ENCODE results near the gene PTGES2. TPM values are rescaled to one million over a fixed set of nuclear protein-coding genes. Genes with fewer than 3 reads are reported as not detected.

PTGES2 gene
- total and polyA plus RNA-seq, 2 donors from 2014 or later: 64.1 to 117 TPM

GRCh38 chr9:128108269-128109049 lies 19.1 kb downstream of the PTGES2 start:
- FAIRE-seq (no peak), DNase-seq (peak in 1 of 5 donors; percentile 50)
- H3K9me3 ChIP-seq (ENCODE audit: control insufficient read depth in 2 of 3, insufficient read depth in 1 of 3, low read length in 3 of 3): no peaks in the 10 kb centered on the region
- peak overlapping the region; percentile 32 to 66 for H3K27ac ChIP-seq (ENCODE audit: low read depth in 2 of 2, low read length in 2 of 2)
- H3K4me1 ChIP-seq (ENCODE audit: control insufficient read depth in 2 of 3, insufficient read depth in 2 of 3, low read depth in 1 of 3, low read length in 3 of 3): peaks cover 0 to 19% (median 14%) of the 10 kb centered on the region in 3 donors
- H3K9ac ChIP-seq (ENCODE audit: low read length in 3 of 3): no peak overlapping the region
- H3K4me3 ChIP-seq (ENCODE audit: low read length in 3 of 3): no peak overlapping the region
- intact Hi-C loops (cut with DNase I): no loop called here
- no peaks in the 10 kb centered on the region for H3K27me3 ChIP-seq (ENCODE audit: control insufficient read depth, insufficient read depth, low read length)
- TF ChIP-seq CTCF (IDR thresholded peaks at IDR 0.05; ENCODE audit: borderline replicate concordance, extremely low read depth, insufficient read depth): no peak
- peaks cover 4 to 40% (median 29%) of the 10 kb centered on the region in 3 donors for H3K36me3 ChIP-seq (ENCODE audit: control insufficient read depth in 2 of 3, insufficient read depth in 3 of 3, low read length in 3 of 3)

GRCh38 chr9:128107468-128108268 lies 19.9 kb downstream of the PTGES2 start:
- DNase-seq: peak in 1 of 5 donors; percentile 59
- Histone ChIP-seq H3K4me3 (ENCODE audit: low read length in 3 of 3) (no peak overlapping the region), H3K27me3 (ENCODE audit: control insufficient read depth, insufficient read depth, low read length) (no peaks in the 10 kb centered on the region), H3K9ac (ENCODE audit: low read length in 3 of 3) (no peak overlapping the region), H3K9me3 (ENCODE audit: control insufficient read depth in 2 of 3, insufficient read depth in 1 of 3, low read length in 3 of 3) (no peaks in the 10 kb centered on the region), H3K4me1 (ENCODE audit: control insufficient read depth in 2 of 3, insufficient read depth in 2 of 3, low read depth in 1 of 3, low read length in 3 of 3) (peaks cover 0 to 25% (median 22%) of the 10 kb centered on the region in 3 donors), H3K36me3 (ENCODE audit: control insufficient read depth in 2 of 3, insufficient read depth in 3 of 3, low read length in 3 of 3) (peaks cover 4 to 47% (median 30%) of the 10 kb centered on the region in 3 donors), H3K27ac (ENCODE audit: low read depth in 2 of 2, low read length in 2 of 2) (peak overlapping the region; percentile 49 to 66)
- no peak for FAIRE-seq
- no peak for TF ChIP-seq CTCF (IDR thresholded peaks at IDR 0.05; ENCODE audit: borderline replicate concordance, extremely low read depth, insufficient read depth)
- intact Hi-C loops (cut with DNase I): no loop called here

GRCh38 chr9:128106940-128107467 lies 20.5 kb downstream of the PTGES2 start:
- Histone ChIP-seq H3K4me1 (ENCODE audit: control insufficient read depth in 2 of 3, insufficient read depth in 2 of 3, low read depth in 1 of 3, low read length in 3 of 3) (peaks cover 0 to 31% (median 28%) of the 10 kb centered on the region in 3 donors), H3K9ac (ENCODE audit: low read length in 3 of 3) (no peak overlapping the region), H3K4me3 (ENCODE audit: low read length in 3 of 3) (no peak overlapping the region), H3K9me3 (ENCODE audit: control insufficient read depth in 2 of 3, insufficient read depth in 1 of 3, low read length in 3 of 3) (no peaks in the 10 kb centered on the region), H3K36me3 (ENCODE audit: control insufficient read depth in 2 of 3, insufficient read depth in 3 of 3, low read length in 3 of 3) (peaks cover 6 to 53% (median 34%) of the 10 kb centered on the region in 3 donors), H3K27ac (ENCODE audit: low read depth in 2 of 2, low read length in 2 of 2) (peak overlapping the region; percentile 40 to 49), H3K27me3 (ENCODE audit: control insufficient read depth, insufficient read depth, low read length) (no peaks in the 10 kb centered on the region)
- FAIRE-seq (no peak), DNase-seq (peak in 2 of 5 donors; percentile 31 to 69)
- intact Hi-C loops (cut with DNase I): no loop called here
- no peak for TF ChIP-seq CTCF (IDR thresholded peaks at IDR 0.05; ENCODE audit: borderline replicate concordance, extremely low read depth, insufficient read depth)
